NCI-H2227 treated with DMSO at 0.1 percent for 48 hours (cell line): ENCODE measurements around the gene PTAFR.
"Not testable (repeated sequence)": the region's sequence is repeated elsewhere in the genome, so short reads cannot be mapped to it uniquely, and the experiment has no call there.

Experiments
- DNase-seq: peaks from one replicate; lab custom pipeline; 2025; lab: John Stamatoyannopoulos, UW

The PTAFR gene

DNA sequence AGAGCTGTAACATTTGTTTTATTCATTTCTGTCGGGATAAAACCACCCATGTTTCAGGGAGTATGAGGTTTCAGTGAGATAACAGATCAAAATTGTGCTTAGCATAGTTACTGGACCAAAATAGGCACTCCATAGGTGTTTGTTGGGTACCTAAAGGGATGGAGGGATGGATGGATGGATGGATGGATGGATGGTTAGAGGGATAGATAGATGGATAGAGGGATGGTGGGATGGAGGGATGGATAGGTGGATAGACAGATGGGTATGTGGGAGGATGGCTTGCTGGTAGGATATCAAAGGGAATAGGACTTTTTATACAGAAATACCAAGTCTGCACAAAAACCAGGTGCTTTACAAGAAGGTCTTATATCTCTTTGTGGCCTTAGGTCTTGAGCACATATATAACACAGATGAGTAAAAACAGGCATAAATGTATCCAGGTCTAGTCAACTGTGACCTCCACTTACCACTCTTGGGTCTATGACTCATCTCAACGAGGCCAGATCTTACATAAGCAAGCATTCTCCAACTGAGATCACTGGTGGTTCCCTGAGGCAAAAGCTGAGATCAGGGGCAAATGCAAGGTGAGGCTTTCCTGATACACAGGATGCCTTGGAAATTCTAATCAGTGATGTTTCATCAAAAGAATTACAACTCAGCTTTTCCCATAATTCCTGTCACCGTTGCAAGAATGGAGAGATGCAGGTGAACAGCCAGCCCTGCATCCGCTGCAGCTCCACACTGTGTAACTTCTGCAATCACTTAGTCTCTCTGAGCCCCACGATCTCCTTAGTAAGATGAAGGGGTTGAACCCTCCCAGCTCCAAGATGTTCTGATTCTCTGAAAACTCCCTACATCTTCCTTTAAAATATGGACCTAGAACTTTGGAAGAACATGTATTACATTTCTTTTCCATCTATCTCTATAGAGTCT lies 32.0 kb downstream of the PTAFR start:
- no peak for DNase-seq

DNA sequence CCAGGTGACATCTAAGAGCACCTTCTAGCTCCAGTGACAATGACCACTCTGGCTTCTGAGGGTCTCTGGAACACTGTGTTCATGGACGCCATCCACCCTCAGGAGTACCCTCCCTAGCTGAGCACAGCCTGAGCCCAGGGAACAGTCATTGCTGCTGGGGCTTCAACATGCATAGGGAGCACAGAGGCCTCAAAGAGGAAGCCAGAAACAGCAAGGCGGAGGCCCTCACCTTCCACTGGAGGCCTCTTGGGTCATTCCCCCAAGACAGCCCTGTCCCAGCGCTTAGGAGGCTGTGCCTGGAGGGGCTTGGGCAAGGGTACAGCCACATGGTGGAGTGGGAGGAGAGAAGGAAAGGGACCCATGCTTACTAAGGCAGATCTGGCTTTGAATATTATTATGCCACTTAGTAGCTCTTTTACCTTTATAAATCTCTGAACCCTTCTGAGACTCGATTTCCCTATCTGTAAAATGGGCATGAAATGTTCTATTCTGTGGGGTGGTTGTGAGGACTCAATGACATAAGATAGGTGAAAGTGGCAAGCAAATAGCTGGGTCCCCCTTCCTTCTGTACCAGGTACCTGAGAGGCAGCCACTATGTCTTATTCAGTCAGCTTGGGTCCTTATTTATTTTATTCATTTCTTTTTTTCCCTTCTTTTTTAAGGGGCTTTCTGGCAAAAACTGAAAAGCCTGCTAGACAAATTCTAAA lies 32.8 kb downstream of the PTAFR start:
- DNase-seq, result no peak

DNA sequence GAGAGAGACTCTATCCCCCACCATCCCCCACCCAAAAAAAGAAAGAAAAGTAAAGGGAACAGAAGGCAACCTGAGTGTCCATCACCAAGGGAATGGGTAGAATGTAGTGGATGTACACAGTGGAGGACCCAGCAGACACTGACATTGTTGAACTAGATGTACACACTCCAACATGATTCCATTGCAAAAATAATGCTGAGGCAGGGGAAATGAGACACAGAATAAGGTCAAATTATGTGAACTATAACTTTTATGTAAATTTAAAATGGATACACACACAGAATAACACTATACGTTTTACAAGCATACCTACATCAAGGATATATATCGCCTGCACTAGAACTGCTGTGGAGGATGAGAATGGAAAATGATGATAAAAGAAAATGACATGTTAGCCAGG lies 34.8 kb downstream of the PTAFR start:
- no peak for DNase-seq

DNA sequence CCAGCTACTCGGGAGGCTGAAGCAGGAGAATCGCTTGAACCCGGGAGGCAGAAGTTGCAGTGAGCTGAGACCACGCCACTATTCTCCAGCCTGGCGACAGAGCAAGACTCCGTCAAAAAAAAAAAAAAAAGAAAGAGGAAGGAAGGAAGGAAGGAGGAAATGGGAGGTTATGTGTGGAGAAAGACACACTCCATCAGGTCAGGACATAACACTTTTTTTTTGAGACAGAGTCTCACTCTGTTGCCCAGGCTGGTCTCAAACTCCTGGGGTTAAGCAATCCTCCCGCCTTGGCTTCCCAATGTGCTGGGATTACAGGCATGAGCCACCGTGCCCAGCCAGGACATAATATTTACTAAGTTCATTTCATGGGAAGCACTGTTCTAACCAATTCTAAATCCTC lies 36.6 kb downstream of the PTAFR start:
- not testable (repeated sequence) for DNase-seq

DNA sequence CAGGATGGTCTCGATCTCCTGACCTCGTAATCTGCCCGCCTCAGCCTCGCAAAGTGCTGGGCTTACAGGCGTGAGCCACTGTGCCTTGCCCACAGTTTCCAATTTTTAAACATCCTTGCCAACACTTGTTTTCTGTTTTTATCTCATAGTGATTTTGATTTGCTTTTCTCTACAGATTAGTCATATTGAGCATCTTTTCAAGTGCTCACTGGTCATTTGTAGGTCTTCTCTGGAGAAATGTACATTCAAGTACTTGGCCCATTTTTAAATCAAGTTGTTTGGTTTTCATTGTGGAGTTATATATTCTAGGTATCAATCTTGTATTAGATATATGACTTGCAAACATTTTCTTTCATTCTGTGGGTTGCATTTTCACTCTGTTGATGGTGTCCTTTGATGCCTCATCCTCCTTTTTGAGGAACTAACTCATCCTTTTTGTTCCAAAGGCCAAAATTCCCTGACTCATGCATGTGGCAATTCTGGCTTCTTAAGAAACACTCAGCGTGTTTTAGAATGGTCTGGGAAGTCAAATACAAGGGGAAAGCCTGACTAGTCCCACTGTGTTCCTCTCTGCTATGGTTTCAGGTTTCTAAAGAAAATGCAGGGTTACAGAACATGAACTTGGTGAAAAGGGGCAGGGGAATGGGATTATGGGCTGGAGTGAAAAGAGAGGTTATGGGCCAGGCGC lies 37.3 kb downstream of the PTAFR start:
- no peak for DNase-seq

DNA sequence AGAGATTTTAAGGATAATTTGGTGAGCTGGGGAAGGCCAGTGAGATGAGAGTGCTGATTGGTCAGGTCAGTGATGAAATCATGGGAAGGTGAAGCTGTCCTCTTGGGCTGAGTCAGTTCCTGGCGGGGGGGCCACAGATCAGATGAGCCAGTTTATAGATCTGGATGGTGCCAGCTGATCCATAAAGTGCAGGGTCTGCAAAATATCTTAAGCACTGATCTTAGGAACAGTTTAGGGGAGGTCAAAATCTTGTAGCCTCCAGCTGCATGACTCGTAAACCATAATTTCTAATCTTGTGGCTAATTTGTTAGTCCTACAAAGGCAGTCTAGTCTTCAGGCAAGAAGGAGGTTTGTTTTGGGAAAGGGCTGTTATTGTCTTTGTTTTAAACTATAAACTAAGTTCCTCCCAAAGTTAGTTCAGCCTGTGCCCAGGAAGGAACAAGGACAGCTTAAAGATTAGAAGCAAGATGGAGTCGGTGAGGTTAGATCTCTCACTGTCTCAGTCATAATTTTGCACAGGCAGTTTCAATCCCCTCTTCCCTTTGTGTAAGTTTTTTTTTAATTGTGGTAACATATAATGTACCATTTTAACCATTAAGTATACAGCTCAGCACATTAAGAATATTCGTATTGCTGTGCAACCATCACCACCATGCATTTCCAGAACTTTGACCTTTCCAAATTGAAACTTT lies 39.4 kb downstream of the PTAFR start:
- DNase-seq, result no peak

DNA sequence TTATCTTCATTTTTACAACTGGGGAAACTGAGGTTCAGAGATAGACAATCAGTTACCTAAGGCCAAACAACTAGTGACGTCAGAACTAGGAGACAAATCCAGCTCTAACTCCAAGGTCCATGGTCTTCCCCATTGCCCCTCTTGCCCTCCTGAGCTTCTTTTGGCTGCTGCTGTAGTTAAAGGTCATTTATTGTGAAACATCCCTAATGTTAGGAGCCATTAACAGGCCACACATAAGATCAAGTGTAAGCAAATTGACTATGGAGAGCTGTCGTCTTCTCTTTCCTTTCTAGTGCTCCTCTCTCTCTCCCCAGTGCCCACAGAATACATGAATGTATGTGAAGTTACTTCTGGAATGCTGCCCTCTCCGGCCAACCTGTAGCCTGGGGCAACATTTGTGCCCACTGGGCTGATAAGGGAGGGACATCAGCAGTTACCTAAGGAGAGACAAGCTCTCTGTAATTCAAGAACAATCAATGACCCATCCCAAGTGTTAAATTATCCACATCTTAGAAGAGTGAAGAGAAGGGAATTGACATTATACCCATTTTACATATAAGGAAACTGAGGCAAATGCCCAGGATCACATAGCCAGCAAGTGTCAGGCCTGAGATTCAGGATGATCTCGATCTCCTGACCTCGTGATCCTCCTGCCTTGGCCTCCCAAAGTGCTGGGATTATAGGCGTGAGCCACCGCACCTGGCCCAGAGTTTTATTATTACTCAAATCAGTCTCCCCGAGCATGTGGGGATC lies 40.1 kb downstream of the PTAFR start:
- no peak for DNase-seq

DNA sequence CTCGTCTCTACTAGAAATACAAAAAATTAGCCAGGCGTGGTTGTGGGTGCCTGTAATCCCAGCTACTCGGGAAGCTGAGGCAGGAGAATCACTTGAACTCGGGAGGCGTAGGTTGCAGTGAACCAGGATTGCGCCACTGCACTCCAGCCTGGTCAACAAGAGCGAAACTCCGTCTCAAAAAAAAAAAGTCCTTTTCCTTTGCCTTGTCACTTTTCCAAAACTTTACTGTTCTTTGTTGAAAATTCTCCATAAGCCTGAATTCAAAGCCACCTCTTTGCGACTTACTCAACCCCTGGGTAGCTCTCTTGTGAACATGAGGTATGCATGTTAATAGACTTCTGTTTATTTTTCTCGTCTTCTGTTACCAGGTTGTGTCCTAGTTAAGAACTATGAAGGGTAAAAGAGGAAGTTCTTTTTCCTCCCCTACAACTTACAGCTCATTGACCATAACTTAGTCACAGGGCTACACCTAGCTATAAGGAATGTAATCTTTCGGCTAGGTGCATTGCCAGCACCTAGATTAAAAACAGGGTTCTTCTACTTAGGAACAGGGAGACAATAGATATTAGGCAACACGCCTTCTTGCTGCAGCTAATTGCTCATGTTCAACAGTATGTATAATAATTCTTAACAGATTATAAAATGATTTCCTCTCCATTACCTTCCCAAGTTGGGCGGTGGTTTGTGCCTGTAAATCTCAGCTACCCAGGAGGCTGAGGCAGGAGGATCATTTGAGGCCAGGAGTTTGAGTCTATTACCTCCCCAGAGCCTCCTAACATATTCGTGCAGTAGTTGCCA lies 40.9 kb downstream of the PTAFR start:
- no peak for DNase-seq

DNA sequence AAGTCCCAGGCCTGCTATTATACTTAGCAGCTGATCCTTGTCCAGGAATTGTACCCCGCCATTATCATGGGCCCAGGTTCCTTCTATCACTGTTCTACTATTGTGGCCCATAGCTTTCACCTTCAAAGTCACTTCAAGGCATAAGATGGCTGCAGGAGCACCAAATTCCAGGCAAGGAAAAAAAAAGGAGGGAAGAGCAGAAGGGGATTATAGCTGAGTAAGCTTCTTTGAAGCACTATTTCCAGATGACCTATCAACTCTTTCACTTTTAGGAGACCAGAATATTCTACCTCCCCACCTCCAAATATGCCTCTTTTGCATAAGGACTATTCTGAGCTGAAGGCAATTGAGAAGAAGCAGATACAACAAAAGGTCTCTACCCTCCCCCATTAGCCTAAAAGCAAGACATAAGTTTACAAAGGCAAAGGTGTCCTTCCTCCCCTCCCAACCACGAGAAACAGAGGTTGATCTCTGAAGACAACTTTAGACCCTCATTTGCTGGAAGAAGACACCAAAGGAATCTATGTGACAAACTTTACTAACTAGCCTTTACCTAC lies 41.8 kb downstream of the PTAFR start:
- no peak for DNase-seq

DNA sequence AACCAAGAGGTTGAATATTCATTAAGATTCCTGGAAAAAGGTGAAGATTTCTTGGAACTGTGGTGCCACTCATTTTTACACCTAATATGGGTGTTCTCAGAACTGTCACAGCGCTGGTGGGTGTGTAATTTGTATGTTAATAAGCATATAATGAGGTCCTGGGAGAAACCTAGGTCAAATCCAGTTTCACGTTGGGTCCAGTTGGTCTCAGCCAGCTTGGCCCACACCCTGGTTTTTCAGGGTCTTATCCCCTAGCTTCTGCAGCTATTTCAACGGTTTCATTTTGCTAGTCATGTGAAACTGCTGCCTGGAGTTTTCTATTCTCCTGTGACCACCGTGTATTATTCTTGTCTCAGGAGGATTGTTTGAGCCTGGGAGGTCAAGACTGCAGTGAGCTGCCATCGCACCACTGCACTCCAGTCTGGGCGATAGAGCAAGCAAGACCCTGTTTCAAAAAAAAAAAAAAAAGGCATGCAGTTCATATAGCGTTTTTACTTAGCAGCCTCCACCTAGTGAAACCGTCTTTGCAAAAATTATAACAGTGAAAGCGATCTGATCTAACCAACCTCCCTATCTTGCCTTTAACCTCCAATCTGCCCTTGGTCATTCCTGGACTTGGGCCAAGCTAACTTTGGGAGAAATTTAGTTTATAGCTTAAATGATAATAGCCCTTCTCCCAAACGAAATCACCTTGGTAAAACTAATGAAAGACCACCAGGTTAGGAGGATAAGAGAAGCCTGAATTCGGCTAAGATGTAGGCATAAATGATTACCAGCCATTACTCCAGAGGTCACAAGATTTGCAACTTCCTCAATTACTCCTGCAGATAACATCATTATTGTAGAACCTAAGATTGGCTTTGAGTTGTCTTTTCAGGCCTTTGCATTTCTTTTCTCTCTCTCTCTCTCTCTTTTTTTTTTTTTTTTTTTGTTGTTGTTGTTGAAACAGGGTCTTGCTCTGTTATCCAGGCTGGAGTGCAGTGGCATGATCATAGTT lies 44.0 kb downstream of the PTAFR start:
- DNase-seq, result no peak

DNA sequence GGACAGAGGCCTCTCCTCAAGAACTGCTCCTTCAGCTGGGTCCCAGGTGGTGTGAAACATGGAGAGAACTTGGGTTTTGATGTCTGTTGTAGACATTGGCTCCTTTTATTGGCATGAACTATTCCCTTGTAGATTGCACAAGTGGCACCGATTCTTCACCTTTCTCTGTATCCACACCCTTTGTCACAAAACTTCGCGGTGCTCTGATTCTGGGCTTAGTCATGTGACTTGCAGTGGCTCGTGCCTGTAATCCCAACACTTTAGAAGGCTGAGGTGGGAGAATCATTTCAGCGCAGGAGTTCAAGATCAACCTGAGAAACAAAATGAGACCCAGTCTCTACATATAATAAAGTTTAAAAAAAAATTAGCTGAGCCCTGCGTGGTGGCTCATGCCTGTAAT lies 45.6 kb downstream of the PTAFR start:
- DNase-seq, result no peak

DNA sequence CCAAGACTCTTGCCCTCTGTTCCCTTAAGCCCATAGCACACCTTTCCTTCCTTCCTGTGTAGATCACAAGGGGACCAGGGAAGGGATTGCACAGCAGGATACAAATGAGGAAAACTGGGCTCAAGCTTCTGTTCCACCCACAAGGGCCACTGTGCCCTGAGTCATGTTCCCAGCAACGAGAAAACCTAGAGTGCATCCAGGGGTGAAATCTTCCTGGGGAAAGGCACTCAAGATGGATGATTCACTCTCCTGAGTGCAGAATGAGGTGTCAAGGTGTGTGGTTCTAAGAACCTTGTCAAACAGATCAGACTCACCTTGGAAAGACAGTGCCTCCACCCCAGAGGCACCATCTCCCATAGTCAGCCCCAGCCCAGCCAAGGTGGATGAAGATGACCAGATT lies 47.3 kb downstream of the PTAFR start:
- no peak for DNase-seq

DNA sequence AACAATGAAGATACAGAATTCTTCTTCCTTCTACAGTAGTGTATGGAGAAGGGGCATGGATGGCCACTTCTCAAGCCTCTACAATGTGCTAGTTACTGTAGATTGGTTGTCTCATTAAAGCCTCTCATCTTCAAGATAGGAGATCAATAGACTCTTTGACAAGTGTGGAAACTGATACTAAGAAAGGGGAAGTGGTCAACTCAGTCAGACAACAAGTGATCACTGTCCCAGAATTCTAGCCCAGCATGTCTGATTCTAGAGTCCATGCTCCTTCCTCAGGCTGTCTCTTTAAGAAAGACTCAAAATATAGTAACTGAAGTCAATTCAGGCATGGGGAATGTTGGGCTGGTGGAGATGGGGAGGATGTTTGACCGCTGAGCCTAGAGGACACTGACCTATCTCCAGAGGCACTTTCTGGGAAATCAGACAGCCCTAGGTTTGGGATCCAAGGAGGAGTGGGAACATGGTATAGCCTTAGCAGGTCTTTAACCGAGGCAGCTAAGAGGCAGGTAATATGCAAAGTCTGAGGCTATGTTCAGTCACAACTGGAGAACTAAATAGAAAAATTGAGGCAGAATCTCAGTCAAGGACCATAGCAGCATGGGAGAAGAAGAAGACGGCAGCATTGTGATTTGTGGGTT lies 48.8 kb downstream of the PTAFR start:
- no peak for DNase-seq

DNA sequence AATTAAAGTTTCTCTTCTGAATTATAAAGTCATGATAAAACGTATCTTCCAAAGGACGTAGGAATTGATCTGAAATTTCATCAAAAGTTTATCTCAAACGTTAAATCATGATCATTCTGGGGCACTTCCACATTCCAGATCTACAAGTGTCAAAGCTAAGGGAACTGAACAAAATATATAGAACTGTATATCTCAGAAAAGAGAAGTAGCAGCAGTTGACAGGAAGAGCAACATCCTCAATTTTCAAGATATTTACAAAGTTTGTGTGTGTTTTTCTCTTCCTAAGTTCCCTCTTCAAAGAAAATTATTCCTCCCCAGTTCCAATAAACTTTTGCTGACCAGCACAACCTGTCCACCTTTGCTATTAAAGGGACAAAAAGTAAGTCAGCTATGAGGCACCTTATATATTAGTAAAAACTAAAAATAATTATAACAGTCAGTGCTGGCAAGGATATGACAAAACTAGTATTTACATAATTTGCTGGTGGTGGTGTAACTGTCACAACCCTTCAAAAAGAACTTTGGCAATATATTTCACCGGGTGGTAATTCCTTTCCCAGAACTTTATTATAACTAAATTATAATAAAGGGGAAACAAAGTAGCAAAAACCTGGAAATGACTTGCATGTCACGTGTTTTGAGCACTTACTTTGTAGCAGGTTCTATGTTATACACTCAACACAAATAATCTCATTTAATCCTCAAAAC lies 49.6 kb downstream of the PTAFR start:
- DNase-seq, result no peak

DNA sequence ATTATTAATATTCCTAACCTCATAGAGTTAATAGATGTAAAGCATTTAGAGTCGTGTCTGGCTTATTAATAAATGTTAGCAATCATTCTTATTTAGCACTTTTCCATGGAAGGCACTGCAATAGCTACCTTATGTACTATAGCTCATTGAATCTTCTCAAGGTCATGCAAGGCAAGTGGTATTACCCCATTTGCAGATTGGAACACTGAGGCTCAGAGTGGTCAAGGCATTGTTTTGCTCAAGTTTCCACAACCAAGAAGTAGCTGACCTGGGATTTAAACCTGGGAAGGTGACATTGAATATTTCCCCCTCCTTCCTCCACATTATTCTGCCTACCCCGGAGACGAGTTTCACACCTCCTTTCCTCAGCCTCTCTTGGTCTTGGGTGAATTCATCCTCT lies 50.3 kb downstream of the PTAFR start:
- no peak for DNase-seq

DNA sequence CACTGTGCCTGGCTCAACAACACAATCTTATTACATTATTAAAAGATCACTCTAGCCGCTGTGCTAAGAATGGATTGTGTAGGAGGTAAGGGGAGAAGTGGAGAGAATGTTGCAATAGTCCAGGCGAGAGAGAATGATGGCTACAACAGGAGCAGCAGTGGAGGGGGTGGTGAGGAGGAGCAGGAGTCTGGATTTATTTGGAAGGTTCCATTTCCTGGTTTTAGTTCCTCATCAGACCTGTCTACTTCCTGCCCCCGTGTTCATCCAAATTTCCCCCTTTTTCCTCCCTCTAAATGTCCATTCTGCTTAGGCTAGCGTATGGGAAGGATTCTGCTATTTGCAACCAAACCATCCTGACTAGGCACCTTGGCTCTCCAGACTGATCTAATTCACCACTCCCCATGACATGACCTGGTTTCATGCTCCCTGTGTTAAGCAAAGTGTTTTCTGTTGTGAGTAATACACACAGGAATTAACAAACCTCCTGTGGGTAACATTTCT lies 53.0 kb downstream of the PTAFR start:
- DNase-seq, result no peak

DNA sequence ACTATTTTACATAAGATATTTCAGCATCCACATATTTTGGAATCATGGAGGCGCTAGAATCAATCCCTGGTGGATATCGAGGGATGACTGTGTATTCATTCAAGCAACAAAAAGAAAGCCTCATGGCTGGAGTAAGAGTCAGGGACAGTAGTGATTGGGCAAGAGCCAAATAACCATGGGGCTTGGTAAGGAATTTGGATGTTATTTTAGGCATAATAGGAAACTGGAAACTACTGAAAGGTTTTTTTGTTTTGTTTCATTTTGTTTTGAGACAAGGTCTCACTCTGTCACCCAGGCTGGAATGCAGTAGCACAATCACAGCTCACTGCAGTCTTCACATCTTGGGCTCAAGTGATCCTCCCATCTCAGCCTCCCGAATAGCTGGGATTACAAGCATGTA lies 54.3 kb downstream of the PTAFR start:
- DNase-seq, result no peak

DNA sequence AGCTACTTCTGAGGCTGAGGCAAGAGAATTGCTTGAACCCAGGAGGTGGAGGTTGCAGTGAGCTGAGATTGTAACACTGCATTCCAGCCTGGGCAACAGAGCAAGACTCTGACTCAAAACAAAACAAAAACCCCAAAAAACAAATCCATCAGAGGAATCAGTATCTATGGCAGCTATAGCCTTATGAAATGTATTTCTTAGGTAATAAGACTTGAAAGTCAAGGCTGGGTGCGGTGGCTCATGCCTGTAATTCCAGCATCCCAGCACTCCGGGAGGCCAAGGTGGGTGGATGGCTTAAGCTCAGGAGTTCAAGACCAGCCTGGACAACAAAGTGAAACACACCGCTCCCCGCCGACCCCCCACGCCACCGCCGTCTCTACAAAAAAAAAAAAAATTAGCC lies 56.9 kb downstream of the PTAFR start:
- DNase-seq, result no peak
